NB4 (cell line): ENCODE data around the gene KIF16B.

Experiments used
- POLR2A ChIP-seq: IDR thresholded peaks from 2 replicates; pipeline ENCODE4 v1.6.1; 2011; ENCODE audit warnings: mild to moderate bottlenecking; ENCODE audit not compliant: insufficient read length; ENCODE audit errors: extremely low read depth
- TF ChIP-seq, protein P1 (sequence below): IDR thresholded peaks from one replicate; pipeline ENCODE4 v1.5.1; 2012; ENCODE audit warnings: low read depth, low read length
- TF ChIP-seq, protein P2 (sequence below): IDR thresholded peaks from 2 replicates; pipeline ENCODE4 v1.6.1; 2011; ENCODE audit warnings: low read depth, low read length

DNA sequence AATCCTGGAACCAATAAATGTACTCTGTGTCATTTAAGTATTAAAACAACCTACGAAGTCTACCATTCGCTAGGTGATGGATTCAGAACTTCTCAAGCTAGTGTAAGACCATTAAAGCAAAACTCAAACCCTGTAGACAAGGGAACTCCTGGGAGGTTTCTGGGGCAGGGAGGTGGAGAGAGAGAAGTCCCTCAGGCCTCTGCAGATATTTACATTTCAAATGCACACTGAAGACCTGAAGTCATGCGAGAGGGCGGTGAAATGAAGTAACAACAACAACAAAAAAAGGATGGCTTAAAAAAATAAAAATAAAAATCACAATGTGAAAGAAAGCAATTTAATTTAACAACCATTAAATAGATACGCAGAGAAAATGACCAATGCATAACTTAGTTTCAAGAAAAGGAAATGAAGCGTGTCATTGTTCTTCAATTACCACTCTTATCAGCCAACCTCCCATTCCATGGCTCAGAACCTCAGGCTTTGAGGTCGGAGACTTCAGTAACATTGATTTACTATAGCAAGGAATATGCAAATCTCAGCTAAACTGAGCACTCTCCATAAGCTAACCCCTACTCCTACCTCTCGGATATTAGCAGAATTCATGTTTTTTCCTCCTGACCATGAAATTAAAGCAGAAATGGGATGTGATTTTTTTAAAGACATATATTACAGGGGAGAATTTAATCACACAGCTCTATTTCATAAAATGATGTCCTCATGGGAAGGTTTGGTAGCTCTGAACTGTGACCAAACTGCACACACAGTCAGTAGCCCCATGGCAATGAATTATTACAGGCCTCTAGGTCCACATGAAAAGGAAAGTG is 140.6 kb downstream of the KIF16B start:
- TF ChIP-seq, protein P1, sequence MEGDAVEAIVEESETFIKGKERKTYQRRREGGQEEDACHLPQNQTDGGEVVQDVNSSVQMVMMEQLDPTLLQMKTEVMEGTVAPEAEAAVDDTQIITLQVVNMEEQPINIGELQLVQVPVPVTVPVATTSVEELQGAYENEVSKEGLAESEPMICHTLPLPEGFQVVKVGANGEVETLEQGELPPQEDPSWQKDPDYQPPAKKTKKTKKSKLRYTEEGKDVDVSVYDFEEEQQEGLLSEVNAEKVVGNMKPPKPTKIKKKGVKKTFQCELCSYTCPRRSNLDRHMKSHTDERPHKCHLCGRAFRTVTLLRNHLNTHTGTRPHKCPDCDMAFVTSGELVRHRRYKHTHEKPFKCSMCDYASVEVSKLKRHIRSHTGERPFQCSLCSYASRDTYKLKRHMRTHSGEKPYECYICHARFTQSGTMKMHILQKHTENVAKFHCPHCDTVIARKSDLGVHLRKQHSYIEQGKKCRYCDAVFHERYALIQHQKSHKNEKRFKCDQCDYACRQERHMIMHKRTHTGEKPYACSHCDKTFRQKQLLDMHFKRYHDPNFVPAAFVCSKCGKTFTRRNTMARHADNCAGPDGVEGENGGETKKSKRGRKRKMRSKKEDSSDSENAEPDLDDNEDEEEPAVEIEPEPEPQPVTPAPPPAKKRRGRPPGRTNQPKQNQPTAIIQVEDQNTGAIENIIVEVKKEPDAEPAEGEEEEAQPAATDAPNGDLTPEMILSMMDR, result no peak
- TF ChIP-seq POLR2A, result no peak
- TF ChIP-seq, protein P2, sequence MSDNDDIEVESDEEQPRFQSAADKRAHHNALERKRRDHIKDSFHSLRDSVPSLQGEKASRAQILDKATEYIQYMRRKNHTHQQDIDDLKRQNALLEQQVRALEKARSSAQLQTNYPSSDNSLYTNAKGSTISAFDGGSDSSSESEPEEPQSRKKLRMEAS, result no peak
